ENCODE results near the gene GLT8D1.
A peak's percentile ranks its signal among the peaks of the same experiment; 100 is the strongest.
"Not testable (repeated sequence)": the region's sequence is repeated elsewhere in the genome, so short reads cannot be mapped to it uniquely, and the experiment has no call there.

GLT8D1 gene

DNA sequence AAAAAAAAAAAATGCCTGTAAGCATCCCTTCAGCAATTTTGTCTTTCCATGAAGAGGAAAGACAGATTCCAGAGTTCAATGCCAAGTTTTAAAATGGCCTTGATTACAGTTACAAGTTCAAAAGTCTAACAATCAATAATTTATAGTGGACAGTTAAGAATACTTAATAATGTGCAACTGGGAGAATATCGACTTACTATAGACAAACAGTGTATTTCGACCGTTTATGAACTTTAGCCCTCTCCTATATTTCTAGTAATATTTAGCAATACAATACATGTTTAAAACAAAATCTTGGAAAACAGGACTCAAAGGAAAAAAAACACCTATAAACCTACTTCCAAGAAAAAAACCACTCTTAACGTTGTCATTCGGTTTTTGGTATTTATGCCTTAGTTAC, 21.4 kb downstream of the GLT8D1 start:
- DNase-seq (ENCODE audit: extremely low read depth in 1 of 2, low read depth in 1 of 2) = no peak

- no peak for DNase-seq (ENCODE audit: extremely low read depth in 1 of 2, low read depth in 1 of 2)
Measured at GRCh38 chr3:52683611-52684010, 22.0 kb downstream of the GLT8D1 start.

DNA sequence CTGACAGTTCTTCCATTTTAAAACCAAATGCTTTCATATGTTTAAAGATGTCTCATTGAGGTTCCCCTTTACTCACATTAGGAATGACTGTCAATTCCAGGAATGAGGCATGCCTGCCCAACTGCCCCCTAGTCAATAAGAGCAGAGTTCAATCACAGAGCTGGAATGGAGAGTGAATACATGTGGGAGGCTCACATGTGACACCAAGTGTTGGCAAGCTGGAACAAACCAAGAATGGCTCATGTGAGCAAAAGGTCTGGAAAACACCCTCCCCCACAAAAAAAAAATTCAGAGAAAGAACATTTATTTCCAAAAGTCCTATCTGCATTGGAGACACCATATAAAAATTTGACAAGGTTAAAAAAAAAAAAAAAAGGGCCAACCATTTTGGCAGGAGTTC, 23.6 kb downstream of the GLT8D1 start:
- DNase-seq (ENCODE audit: extremely low read depth in 1 of 2, low read depth in 1 of 2) = no peak

- no peak for DNase-seq (ENCODE audit: extremely low read depth in 1 of 2, low read depth in 1 of 2)
Measured at GRCh38 chr3:52681596-52681995, 24.0 kb downstream of the GLT8D1 start.

GRCh38 chr3:52679811-52680210, 25.8 kb downstream of the GLT8D1 start:
- DNase-seq (ENCODE audit: extremely low read depth in 1 of 2, low read depth in 1 of 2) = no peak

- DNase-seq (ENCODE audit: extremely low read depth in 1 of 2, low read depth in 1 of 2) = no peak
Measured at GRCh38 chr3:52679199-52679538, 26.4 kb downstream of the GLT8D1 start.

GRCh38 chr3:52678265-52679198, 27.1 kb downstream of the GLT8D1 start:
- no peak for DNase-seq (ENCODE audit: extremely low read depth in 1 of 2, low read depth in 1 of 2)

DNA sequence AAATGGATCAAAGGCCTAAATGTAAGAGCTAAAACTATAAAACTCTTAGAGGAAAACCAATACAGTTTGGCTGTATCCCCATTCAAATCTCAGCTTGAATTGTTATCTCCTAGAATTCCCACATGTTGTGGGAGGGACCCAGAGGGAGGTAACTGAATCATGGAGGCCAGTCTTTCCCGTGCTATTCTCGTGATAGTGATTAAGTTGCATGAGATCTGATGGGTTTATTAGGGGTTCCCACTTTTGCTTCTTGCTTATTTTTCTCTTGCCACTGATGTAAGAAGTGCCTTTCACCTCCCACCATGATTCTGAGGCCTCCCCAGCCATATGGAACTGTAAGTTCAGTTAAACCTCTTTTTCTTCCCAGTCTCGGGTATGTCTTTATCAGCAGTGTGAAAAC, 29.4 kb downstream of the GLT8D1 start:
- not testable (repeated sequence) for DNase-seq (ENCODE audit: extremely low read depth in 1 of 2, low read depth in 1 of 2)

DNA sequence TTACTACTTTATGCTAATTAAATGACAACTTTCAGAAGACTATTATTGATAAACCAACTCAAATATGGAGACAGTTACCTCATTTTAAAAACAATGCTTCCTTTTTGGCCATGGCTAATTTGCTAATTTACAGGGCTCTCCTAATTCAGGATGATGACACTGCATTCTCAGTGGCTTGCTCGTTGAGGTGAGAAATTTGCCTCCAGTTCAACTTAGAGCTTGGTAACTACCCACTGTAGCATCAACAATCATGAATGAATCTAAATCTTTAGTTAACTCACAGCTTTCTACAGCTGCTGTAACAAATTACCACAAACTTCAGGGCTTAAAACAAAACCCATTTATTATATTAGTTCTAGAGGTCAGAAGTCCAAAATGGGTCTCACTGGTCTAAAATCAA, 33.9 kb downstream of the GLT8D1 start:
- DNase-seq (ENCODE audit: extremely low read depth in 1 of 2, low read depth in 1 of 2) = no peak

DNA sequence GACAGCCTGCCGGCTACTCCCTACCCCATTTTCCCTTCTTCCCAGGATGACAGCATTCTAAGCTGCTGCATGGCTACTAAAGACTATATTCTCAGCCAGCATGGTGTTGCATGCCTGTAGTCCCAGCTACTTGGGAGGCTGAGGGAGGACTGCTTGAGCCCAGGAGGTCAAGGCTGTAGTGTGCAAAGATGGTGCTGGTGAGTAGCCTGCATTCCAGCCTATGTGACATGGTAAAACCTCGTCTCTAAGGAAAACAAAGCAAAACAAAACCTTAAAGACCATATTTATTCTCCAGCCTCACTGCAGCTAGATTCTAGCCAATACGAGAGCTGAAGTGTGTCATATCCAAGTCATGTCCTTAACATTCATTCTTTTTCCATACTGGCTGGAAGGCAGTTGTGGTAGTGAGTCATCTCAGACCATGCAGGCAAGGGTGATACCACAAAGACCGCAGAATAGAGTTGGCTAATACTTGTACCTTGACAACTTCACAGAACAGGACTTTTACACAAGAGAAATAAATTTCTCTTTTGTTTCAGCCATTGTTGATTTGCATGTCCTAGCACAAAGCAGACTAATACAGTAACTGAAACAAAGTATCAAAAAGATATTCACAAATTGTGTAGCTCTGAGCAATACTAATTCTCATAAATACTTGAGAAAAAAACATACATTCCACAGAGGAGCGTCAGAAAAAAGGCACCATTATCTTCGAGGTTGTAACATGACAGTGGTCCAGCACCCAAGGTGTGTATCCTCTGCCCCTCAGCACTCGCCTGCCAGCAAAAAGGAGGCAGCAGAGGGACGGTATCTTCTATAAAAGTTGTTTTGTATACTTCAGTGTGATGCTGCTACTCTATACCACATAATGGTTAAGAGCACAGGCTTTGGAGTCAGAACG, 34.7 kb downstream of the GLT8D1 start:
- DNase-seq (ENCODE audit: extremely low read depth in 1 of 2, low read depth in 1 of 2) = peak in 1 of 2 donors; percentile 51

- DNase-seq (ENCODE audit: extremely low read depth in 1 of 2, low read depth in 1 of 2) = no peak
Measured at GRCh38 chr3:52663098-52663497, 42.5 kb downstream of the GLT8D1 start.

DNA sequence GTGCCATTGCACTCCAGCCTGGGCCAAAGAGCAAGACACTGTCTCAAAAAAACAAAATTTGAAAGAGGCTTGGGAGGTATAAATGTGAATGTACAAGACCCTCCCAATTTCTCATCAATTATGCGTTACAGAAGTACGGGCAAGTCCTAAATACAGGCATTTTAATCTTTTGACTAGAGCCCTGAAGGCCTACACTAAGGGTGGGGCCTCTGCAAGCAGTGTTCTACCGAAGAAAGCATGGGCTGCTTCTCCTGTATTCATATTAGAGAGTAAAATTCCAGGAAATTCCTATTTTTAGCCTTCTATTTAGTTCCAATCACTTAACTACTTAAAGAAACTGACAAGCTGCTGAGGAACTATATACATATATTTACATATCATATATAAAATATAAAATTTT, 45.5 kb downstream of the GLT8D1 start:
- no peak for DNase-seq (ENCODE audit: extremely low read depth in 1 of 2, low read depth in 1 of 2)

GRCh38 chr3:52655895-52656294, 49.7 kb downstream of the GLT8D1 start:
- no peak for DNase-seq (ENCODE audit: extremely low read depth in 1 of 2, low read depth in 1 of 2)

DNA sequence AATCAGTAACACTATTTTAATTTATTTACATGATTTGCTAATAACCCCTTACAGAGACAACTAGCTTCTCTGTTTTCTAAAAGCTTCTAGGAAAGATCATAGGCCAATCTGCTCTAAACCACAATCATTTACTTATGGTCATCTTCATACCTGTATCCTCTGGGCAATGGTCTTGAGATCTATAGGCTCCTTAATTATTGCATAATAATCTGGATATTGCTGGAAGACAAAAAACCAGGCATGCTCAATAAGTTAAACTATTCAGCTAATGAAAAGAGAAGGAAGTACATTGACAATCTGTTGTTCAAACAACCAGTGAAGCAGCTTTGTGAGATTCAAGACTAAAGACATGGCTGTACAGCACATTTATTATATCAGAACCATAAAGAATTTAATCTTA, 54.0 kb downstream of the GLT8D1 start:
- no peak for DNase-seq (ENCODE audit: extremely low read depth in 1 of 2, low read depth in 1 of 2)

DNA sequence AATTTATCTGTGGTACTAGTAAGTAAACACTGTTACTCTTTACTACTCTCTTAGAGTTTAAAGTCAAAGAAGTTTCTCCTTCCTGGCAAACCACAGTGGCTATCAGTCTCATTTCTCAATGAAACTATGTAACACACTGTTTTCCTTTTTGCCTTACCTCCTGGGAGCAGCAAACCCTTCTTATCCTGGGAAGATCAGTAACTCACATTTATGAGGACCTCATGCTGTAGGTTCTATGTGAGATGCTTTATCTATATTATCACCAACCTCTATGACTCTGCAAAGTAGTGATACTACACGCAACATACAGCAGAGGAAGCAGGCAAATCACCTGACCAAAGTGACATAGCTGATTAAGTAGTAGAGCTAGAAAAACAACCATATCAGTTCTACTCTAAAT, 55.2 kb downstream of the GLT8D1 start:
- DNase-seq (ENCODE audit: extremely low read depth in 1 of 2, low read depth in 1 of 2) = no peak

DNA sequence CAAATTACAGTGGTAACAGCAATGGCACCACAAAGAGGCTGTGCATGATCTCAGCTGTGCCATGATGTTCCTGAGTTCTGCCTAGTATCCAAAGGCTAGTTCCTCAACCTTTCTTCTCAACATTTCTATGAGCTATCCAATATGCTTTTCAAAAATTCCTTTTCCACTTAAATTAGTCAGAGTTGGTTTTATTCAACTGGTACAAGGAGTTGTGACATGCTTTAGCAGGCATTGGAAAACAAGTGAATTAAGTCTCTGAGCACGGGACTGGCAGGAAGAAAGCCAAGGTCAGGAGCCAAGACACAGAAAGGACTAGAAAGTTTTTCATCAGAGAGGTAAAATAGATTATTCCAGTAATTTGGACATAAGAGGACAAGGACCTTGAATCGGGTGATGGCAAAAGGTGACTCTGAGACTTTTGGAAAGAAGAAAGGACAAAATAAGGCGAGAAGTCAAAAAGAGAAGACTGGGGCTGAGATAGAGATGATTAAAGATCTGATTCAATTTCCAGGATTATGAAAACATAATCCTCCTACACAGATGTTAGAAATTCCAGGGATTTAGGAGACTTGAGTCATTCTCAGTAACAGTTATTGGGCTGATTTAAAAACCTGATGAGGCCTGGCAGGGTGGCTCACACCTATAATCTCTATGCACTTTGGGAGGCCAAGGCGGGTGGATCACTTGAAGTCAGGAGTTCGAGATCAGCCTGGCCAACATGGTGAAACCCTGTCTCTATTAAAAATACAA, 56.0 kb downstream of the GLT8D1 start:
- no peak for DNase-seq (ENCODE audit: extremely low read depth in 1 of 2, low read depth in 1 of 2)

GRCh38 chr3:52645549-52645948, 60.0 kb downstream of the GLT8D1 start:
- no peak for DNase-seq (ENCODE audit: extremely low read depth in 1 of 2, low read depth in 1 of 2)

Data from stimulated activated CD8-positive, alpha-beta memory T cell treated with anti-CD3 and anti-CD28 coated beads, Interleukin-7, amount 100 ng/mL, for 48 hours (primary cell).